Glomerular endothelial cell (primary cell): Measurements from ENCODE around the gene LINGO3. TPM values are rescaled to one million over a fixed set of nuclear protein-coding genes. Genes with fewer than 3 reads are reported as not detected.

Source experiments
- DNase-seq: peaks from one replicate; pipeline ENCODE4 v3.0.0-alpha.2; 2011; ENCODE audit warnings: low read depth, low spot score; ENCODE audit errors: extremely low read depth
- total RNA-seq: library from RNA; depleted of rRNA; stranded (reverse); fragments of >200 nt; gene quantifications from 2 replicates; pipeline ENCODE4 v1.2.3, GENCODE V29; 2015

LINGO3 gene
- total RNA-seq, 1 donor from 2014 or later = not detected

DNA sequence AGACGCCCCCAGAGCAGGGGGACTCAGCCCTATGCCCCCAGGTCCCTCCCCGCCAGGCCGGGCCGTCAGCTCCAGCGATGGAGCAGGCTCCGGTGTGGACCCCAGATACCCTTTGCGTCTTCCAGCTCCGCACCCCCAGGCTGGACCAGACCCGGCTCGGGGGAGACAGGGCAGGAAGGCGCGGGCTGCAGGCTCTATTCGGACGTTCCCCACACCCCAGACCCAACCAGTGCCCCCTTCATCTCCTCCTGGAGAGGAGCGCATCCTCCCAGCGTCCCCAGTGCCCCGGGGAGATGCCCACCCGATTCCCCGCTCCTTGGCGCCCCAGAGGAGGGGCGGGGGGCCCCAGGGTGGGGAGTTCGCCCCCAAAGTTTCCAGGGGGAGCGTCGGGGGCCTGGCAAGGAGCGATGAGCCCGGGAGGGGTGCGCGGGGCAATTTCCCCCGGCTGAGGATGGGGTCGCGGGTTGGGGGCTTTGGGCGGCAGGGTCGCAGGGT is 389 bp downstream of the LINGO3 start:
- no peak for DNase-seq

GRCh38 chr19:2306971-2307370 is 983 bp downstream of the LINGO3 start:
- DNase-seq = no peak

DNA sequence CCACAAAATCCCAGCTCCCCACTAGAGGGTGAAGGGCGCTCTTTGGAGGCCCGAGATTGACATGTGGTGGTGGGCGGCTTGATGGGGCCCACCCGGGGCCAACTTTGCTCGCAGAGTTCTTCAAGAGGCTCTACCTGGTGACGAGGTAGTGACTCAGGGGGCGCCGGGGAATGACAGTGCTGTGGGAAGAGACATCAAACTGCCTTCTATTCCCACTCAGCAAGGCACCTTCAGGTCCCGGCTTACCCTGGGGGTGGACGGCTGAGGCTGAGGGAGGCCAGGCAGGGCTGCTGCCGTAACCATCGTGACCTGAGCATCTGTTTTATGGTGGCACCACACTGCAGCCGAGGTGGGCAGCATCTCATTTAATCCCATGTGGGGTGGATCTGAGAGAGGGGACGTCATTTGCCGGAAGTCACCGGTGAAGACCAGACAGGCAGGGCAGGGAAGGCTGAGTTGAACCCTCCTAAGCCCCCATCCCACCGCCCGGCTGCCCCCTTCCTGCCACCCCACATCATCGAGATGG is 1.6 kb downstream of the LINGO3 start:
- DNase-seq = no peak

DNA sequence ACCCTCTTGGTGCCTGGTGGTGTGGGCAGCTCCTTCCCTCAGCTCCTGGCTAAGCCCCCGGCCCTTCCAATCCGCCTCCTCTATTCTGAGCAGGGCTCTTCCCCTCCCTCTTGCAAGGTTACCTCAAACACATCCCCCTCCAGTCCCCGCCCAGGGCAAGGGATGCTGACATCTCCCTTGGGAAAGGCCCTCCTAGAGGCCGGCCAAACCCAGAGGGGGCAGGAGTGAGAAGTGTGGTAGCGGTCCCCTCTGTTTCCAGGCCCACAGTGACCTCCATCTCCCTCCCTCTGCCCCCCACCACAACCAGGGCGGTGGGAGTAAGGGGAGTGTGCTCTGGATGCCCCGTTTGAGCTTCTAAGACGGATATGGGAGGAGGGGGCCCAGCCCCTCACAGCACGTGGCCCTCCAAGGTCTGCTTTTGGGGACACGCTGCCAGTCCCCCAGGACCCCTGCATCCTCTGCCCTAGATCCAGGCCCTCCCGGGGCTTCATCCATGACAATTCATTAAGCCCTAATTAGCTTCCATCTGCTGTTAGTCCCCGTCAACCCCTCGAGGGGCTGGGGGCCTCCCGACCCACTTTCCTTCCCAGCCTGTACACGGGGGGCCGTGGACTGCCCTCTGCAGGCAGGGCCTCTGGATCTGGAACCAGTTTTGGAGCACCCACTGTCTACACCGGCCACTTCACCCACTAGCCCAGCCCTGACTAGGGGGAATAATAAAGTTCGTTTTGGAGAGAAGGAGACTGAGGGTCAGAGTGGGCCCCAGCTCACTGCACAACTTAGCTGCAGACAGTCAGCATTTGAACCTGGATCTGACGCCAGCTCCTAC is 2.3 kb downstream of the LINGO3 start:
- DNase-seq = no peak

DNA sequence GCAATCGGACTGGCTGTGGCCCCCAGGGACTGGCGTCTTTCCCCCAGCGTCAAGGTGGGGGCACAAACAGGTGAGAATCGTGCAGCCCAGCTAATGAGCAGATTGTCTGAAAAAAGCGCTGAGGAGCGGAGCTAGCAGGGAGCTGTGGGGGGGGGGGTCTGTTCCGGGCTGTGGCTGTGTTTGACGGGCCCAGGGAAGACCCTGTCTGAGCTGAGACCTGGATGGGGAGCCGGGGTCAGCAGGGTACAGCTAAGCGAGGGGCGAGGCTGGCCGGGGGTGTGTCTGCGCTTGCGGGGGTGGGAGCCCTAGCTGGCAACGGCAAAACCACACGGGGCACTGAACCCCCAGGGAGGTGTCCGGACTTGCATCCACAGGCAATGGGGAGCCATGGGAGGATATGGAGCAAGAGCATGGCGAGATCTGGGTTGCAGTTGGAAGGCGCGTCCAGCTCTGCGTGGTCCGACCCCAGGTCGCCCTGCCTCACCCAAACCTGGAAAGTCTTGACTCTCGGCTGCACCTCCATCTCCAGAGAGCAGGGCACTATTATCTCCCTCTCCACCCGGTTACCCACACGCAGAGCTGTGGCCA is 4.6 kb downstream of the LINGO3 start:
- DNase-seq = no peak

DNA sequence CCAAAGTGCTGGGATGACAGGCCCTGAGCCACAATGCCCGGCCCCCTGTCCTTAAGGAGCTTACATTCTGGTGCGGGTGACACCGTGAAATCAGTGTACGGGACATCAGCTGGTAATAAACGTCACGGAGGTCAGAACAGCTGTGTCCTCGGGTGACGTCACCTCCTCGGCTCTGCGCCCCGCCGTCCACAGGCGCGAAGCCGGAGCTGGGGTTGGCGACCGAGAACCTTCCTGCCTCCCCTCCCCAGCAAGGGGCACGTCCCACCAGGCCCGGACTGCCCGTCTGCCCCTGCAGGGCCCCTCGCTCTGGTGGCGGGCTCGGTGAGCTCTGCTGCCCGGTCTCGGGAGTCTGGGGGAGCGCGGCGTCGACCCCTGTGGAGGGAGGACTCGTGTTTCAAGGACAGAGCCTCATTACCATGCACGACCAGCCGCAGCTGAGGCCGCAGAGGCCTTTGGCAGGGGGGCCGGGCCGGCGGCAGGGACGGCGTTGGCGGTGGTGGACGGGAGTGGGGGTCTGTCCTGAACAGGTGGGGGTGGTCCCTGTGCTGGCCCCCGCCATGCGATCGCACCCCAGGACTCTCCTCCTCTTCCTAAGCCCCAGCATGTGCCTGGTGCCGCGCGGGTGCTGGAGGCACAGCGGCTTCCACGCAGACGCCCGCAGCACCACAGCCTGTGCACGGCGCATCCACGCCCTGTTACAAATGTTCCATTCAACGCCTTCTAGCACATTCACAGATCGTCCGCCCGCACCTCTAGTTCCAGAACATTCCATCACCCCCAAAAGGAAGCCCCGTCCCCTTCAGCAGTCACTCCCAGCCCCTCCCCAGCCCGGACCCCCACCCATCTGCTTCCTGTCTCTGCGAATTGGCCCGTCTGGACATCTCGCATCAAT is 5.4 kb downstream of the LINGO3 start:
- no peak for DNase-seq

GRCh38 chr19:2300533-2300932 is 7.4 kb downstream of the LINGO3 start:
- DNase-seq = no peak

DNA sequence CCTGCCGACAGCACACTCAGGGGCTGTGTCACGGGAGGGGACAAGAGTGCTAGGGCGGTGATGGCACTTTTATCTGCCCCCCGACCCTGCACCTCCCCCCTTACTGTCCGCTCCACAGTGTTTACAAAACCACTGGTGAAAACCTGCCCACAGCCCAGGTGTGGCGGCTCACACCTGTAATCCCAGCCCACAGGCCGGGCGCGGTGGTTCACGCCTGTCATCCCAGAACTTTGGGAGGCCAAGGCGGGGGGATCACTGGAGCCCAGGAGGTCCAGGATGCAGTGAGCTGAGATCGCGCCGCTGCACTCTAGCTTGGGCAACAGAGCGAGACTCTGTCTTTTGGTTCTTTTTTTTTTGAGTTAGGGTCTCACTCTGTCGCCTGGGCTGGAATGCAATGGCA is 11.8 kb downstream of the LINGO3 start:
- DNase-seq = no peak

- no peak for DNase-seq
Observed at GRCh38 chr19:2294687-2295335, 13.1 kb downstream of the LINGO3 start.

- no peak for DNase-seq
Observed at GRCh38 chr19:2291185-2291751, 16.7 kb downstream of the LINGO3 start.

DNA sequence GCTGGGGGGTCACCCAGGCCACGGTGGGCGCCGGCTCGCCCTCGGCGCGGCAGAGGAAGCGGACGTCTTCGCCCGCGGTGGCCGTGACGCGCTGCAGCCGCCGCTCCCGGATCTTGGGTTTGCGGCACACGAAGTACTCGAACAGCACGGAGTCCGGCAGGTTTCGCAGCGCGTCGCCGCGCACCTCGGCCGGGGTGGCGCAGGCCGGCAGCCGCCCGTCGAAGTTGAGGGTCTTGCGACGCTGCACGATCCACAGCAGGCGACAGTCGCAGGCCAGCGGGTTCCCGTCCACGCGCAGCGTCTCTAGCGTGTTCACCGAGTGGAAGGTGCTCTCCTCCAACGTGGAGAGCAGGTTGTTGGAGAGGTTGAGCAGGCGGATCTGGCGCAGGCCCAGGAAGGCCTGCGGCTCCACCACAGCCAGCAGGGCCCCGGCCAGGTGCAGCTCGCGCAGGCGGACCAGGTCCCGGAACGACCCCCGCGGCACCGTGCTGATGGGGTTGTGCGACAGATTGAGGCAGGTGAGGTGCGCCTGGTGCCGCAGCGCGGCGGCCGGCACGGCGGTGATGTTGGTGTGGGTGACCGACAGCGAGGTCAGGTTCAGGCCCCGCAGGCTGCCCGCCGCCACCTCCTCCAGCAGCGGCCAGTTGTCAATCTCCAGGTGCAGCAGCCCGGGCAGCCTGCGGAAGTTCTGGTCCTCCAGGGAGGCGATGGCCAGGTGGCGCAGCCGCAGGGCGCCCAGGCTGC is 17.3 kb downstream of the LINGO3 start:
- DNase-seq = no peak

DNA sequence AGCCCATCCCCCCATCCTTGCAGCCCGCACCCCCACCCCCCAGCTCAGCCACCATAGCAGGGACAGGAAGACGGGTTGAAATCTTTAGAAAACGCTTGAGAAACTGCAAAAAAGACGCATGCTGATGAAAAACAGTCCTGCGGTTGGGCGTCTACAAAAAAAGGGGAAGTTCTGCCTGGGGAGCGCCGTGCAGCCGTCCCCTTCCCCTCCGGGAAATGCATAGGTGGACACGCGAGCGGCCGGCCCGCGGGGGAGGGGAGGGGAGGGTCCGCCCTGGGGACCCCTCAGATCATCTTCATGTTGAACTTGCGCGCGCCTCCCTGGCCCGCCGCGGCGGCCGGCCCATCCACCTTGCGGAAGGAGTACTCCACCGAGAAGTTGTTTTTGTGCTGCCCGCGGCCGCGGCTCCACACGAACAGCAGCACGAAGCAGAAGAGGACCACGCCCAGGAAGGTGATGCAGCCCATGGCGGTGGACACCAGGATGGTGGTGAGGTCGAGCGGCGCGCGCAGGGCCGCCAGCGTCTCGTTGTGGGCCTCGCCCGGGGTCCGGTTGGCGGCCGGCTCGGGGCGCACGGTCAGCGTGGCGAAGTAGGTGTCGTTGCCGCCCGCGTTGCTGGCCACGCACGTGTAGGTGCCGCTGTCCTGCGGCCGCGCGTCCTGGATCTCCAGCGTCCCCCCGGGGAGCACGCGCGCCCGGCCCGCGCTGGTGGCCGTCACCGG is 18.1 kb downstream of the LINGO3 start:
- no peak for DNase-seq

DNA sequence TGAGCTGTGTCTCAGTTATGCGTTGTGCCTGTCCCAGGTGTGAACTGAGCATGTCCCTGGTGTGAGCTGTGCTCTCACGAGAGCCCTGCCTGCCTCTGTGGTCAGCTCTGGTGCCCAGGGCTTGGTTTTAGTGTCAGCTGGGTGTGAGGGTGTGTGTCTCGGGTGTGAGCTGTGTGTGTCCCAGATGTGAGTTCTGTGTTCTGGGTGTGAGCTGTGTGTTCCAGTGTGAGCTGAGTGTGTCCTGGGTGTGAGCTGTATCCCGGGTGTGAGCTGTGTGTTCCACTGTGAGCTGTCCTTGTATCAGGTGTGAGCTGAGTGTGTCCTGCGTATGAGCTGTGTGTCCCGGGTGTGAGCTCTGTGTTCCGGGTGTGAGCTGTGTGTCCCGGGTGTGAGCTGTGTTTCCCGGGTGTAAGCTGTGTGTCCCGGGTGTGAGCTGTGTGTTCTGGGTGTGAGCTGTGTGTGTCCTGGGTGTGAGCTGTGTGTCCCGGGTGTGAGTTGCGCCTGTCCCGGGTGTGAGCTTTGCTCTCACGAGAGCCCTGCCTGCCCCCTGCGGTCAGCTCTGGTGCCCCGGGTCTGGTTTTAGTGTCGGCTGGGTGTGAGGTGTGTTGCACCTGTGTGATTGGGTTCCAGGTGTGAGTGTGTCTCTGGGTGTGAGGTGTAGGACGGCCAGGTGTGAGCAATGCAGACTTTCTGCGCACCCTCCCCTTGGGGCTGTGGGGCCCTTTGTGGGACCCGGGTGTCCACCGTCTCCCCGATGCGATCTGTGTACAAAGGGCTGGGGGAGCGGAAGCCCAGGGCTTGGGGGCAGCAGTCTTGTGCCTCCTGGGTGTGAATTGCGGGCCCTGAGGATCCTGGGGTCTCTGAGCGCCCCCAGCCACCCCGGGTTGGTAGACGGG is 18.9 kb downstream of the LINGO3 start:
- no peak for DNase-seq

GRCh38 chr19:2288338-2288817 is 19.6 kb downstream of the LINGO3 start:
- no peak for DNase-seq

GRCh38 chr19:2287585-2288337 is 20.2 kb downstream of the LINGO3 start:
- no peak for DNase-seq

- no peak for DNase-seq
Observed at GRCh38 chr19:2286402-2287140, 21.4 kb downstream of the LINGO3 start.
